Measurements from ENCODE around the gene TNRC6A. TPM values are rescaled to one million over a fixed set of nuclear protein-coding genes. Genes with fewer than 3 reads are reported as not detected.

Gene TNRC6A
- total and polyA plus RNA-seq, 9 of the 15 experiments (the other 6 are each of a cell fraction or from before 2014, with no cell fraction given), result 3.4 to 32.1 (median 26.6) TPM

GRCh38 chr16:24753000-24753399 is 23.5 kb downstream of the TNRC6A start:
- H4K20me1 ChIP-seq (replicated peaks; ENCODE audit: control insufficient read depth, insufficient read depth, low read length), result peaks cover 9% of the 10 kb centered on the region; the same call in 1 of the 2 replicates
- ATAC-seq, result no peak

More at GRCh38 chr16:24753000-24753399, 23.5 kb downstream of the TNRC6A start:
- no peak overlapping the region for H3K27ac ChIP-seq (ENCODE audit: extremely low read depth, low read depth, low read length)
- no peak overlapping the region for H3K9ac ChIP-seq (ENCODE audit: insufficient read depth in 1 of 2, low read depth in 2 of 2, low read length in 2 of 2)
- H3K79me2 ChIP-seq (ENCODE audit: control insufficient read depth, insufficient read depth, low read length), result peaks cover 89% of the 10 kb centered on the region
- no TSS peak for BruUV-seq (replicated peaks)
- H3K4me2 ChIP-seq (ENCODE audit: insufficient read depth, low read length), result no peak overlapping the region
- TF ChIP-seq MITF (IDR thresholded peaks at IDR 0.05) (no peak), IRF1 (CRISPR knock-in tag; IDR thresholded peaks at IDR 0.05; ENCODE audit: borderline replicate concordance) (no peak), ZC3H8 (IDR thresholded peaks at IDR 0.05) (no peak), FOS (IDR thresholded peaks at IDR 0.05; ENCODE audit: extremely low read depth, insufficient read length) (no peak), HDAC2 (IDR thresholded peaks at IDR 0.05) (no peak), HMGXB4 (CRISPR knock-in tag; IDR thresholded peaks at IDR 0.05) (no peak)
- ChIA-PET POLR2A (interaction anchor here (0.7 to 1.1 kb wide), 3 partner anchors 14 to 38 kb away, joined by 3 to 5 read pairs (median 4); partner anchors contain the start of gene TNRC6A), CTCF (ENCODE audit: low intra/inter-chr PET ratio) (no interaction called here)
- in situ Hi-C loops (cut with MboI) (no loop called here), intact Hi-C loops (cut with micrococcal nuclease) (no loop called here)
- FAIRE-seq (no peak), DNase-seq (ENCODE audit: extremely low read depth in 1 of 4, low spot score in 3 of 4) (no peak)
- H3K9me1 ChIP-seq (ENCODE audit: control insufficient read depth, insufficient read depth, low read length), result no peaks in the 10 kb centered on the region
- no peaks in the 10 kb centered on the region for H3K9me3 ChIP-seq (replicated peaks; ENCODE audit: control insufficient read depth, insufficient read depth, low read depth, low read length)
- peaks cover 0 to 13% of the 10 kb centered on the region in 2 experiments; a peak in 3 of 5 replicates for H3K4me1 ChIP-seq (replicated peaks in 1 of 2; ENCODE audit: control insufficient read depth in 2 of 2, insufficient read depth in 2 of 2, low read length in 2 of 2)
- no peak overlapping the region for H2AFZ ChIP-seq (ENCODE audit: low read depth, low read length)
- H3K36me3 ChIP-seq (ENCODE audit: control insufficient read depth, insufficient read depth, low read length), result peaks cover 14% of the 10 kb centered on the region; the same call in 2 of the 3 replicates
- H3K27me3 ChIP-seq (ENCODE audit: control insufficient read depth in 2 of 2, insufficient read depth in 2 of 2, low read length in 2 of 2), result no peaks in the 10 kb centered on the region
- no peak overlapping the region for H3K4me3 ChIP-seq
